Spleen (tissue), 11 donors: ENCODE measurements around the gene HBG1. TPM values are rescaled to one million over a fixed set of nuclear protein-coding genes. Genes with fewer than 3 reads are reported as not detected.

Experiments used
- DNase-seq: peaks from one replicate; pipeline ENCODE4 v3.0.0-alpha.2; 2020
- H3K27ac ChIP-seq, 8 donors: fragments of 200-600 bp; sonication (generic) in 7 of 8; 1 replicate in 4 of 8; 2 replicates in 4 of 8; pipeline versions ENCODE4 v1.5.0 to v1.8.0; 2016 to 2021; ENCODE audit warnings: inconsistent platforms in 4 of 8, mild to moderate bottlenecking in 4 of 8, moderate library complexity in 1 of 8
- H3K27me3 ChIP-seq, 7 donors: fragments of 200-600 bp; sonication (generic) in 6 of 7; replicated peaks in 1 of 7; 1 replicate in 4 of 7; 2 replicates in 3 of 7; pipeline versions ENCODE4 v1.5.0 to v1.8.0; 2016 to 2021; ENCODE audit warnings: inconsistent platforms in 3 of 7, mild to moderate bottlenecking in 1 of 7
- H3K36me3 ChIP-seq, 6 donors: fragments of 200-600 bp; sonication (generic) in 5 of 6; 1 replicate in 4 of 6; 2 replicates in 2 of 6; pipeline versions ENCODE4 v1.5.0 to v1.8.0; 2016 to 2021; ENCODE audit warnings: inconsistent platforms in 2 of 6
- H3K4me1 ChIP-seq, 6 donors: fragments of 200-600 bp; sonication (generic) in 5 of 6; 1 replicate in 3 of 6; 2 replicates in 3 of 6; pipeline versions ENCODE4 v1.5.0 to v1.8.0; 2016 to 2021; ENCODE audit warnings: inconsistent platforms in 3 of 6
- H3K4me3 ChIP-seq, 8 donors: fragments of 200-600 bp; sonication (generic) in 7 of 8; 1 replicate in 4 of 8; 2 replicates in 4 of 8; pipeline versions ENCODE4 v1.5.0 to v1.8.0; 2016 to 2021; ENCODE audit warnings: inconsistent platforms in 4 of 8, mild to moderate bottlenecking in 4 of 8, moderate library complexity in 2 of 8
- H3K9me3 ChIP-seq, 8 donors: fragments of 200-600 bp; sonication (generic) in 7 of 8; 1 replicate in 4 of 8; 2 replicates in 4 of 8; pipeline versions ENCODE4 v1.5.0 to v1.8.0; 2016 to 2021; ENCODE audit warnings: inconsistent platforms in 4 of 8
- POLR2A ChIP-seq, 3 donors: fragments of 450-650 bp; IDR thresholded peaks; one replicate each; pipeline ENCODE4 v1.5.1; 2017; ENCODE audit warnings: antibody characterized with exemption in 3 of 3, mild to moderate bottlenecking in 1 of 3
- POLR2AphosphoS5 ChIP-seq, 3 donors: sonication (generic); formaldehyde crosslinking; IDR thresholded peaks; one replicate each; pipeline ENCODE4 v1.5.1; 2017; ENCODE audit warnings: antibody characterized with exemption in 3 of 3
- WGBS, 5 donors: extraction: QIAGEN DNeasy Blood & Tissue Kit in 3 of 5; methylation state at CpG; one replicate each; pipeline versions ENCODE4 v1.1.5 to v1.1.7; 2013 to 2018; 5-methylcytosine and 5-hydroxymethylcytosine counted together
- intact Hi-C: fragments of 100-400 bp; cut with DNase I; formaldehyde crosslinking; loops from one replicate; pipeline ENCODE4 v1.15.0; 2023; ENCODE audit warnings: low total_unique reads
- polyA plus RNA-seq, 3 donors: library from polyadenylated mRNA; stranded (reverse); fragments of 200-250 nt; gene quantifications; one replicate each; pipeline ENCODE4 v1.2.1, GENCODE V29; 2013
- total RNA-seq, 7 donors: library from RNA; depleted of rRNA in 3 of 7; stranded (reverse); fragments of >200 nt in 3 of 7; fragmentation: NEBNext Ultra II Directional in 4 of 7; extraction: Animal tissue kit (Norgen Biotek cat#: 25700) in 4 of 7; gene quantifications; one replicate each; pipeline versions ENCODE4 v1.1.0 to v1.2.1, GENCODE V29; 2016 to 2021
- TF ChIP-seq, protein P1 (sequence below), 11 experiments: fragments of 200-600 bp in 7 of 11; fragments of 450-650 bp in 4 of 11; sonication (generic) in 4 of 11; IDR thresholded peaks in 8 of 11; conservative IDR thresholded peaks in 3 of 11; 1 replicate in 7 of 11; 2 replicates in 4 of 11; pipeline versions ENCODE4 v1.4.0 to v1.8.0; 2016 to 2021; ENCODE audit warnings: antibody characterized with exemption in 11 of 11, inconsistent platforms in 4 of 11, mild to moderate bottlenecking in 1 of 11
- donor health status: healthy with polysubstance abuse.
- donor health status: DM: no; HTN: no; CAD: no; lungs with moderate emphysema.
- donor health status: DM: no; HTN: no; CAD: no.
- donor health status: Bipolar disorder and iron deficiency.
- donor health status: healthy.
- donor health status: DM: no; HTN: no; CAD: no.
- donor health status: DM: yes; HTN: yes; CAD: no.

Gene HBG1
- total and polyA plus RNA-seq, 10 donors = 0.21 to 15.0 (median 1.2) TPM; not detected in 7

DNA sequence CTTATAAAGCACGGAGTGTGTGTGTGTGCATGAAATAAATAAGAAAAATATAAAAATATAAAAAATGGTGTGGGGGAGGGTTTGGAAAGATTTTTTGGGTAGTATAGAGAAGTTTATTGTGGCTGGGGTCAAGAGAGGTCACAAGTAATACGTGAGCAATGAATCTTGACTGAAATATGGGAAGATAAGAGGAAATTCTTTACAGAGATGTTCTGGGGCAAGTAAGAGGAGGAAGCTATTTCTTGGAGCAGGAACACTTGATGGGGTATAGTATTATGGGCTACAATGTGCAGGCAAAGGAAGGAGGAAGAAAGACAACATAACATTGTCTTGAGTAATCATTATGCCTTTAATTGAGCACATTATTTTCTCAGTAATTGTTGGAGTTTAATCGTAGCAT is 17.5 kb downstream of the HBG1 start:
- WGBS, 5 donors = 56 to 71% (median 63%) methylated on average over 3 of the region's 3 CpGs
- TF ChIP-seq POLR2AphosphoS5 (IDR thresholded peaks at IDR 0.05) (no peak), POLR2A (IDR thresholded peaks at IDR 0.05) (no peak)
- TF ChIP-seq, protein P1, sequence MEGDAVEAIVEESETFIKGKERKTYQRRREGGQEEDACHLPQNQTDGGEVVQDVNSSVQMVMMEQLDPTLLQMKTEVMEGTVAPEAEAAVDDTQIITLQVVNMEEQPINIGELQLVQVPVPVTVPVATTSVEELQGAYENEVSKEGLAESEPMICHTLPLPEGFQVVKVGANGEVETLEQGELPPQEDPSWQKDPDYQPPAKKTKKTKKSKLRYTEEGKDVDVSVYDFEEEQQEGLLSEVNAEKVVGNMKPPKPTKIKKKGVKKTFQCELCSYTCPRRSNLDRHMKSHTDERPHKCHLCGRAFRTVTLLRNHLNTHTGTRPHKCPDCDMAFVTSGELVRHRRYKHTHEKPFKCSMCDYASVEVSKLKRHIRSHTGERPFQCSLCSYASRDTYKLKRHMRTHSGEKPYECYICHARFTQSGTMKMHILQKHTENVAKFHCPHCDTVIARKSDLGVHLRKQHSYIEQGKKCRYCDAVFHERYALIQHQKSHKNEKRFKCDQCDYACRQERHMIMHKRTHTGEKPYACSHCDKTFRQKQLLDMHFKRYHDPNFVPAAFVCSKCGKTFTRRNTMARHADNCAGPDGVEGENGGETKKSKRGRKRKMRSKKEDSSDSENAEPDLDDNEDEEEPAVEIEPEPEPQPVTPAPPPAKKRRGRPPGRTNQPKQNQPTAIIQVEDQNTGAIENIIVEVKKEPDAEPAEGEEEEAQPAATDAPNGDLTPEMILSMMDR (IDR thresholded peaks at IDR 0.05 in 8 of 11, conservative IDR thresholded peaks at IDR 0.05 in 3 of 11) = no peak
- H3K27ac ChIP-seq = no peak overlapping the region
- no peak for DNase-seq
- no peaks in the 10 kb centered on the region for H3K9me3 ChIP-seq
- H3K36me3 ChIP-seq = no peaks in the 10 kb centered on the region
- H3K27me3 ChIP-seq = no peaks in the 10 kb centered on the region
- intact Hi-C loops = no loop called here
- no peaks in the 10 kb centered on the region for H3K4me1 ChIP-seq
- H3K4me3 ChIP-seq = no peak overlapping the region

DNA sequence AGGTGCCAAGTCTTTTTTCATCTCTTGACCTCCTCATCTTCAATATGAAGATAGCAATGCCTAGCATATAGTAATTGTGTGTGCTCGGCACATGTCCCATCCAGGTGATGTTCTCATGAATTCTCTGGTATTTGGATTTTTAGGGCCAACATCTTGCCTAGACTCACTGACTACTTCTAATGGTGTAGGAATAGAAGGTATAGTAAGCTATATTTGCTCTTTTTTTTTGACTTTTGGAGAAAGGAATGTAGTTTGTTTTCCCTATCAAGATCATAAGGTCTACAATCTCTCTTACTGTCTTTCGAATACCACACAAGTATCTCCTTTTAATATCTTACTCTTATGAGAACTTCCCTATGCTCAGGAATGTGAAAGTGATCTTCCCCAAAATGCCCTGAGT is 18.5 kb downstream of the HBG1 start:
- Histone ChIP-seq H3K9me3 (no peaks in the 10 kb centered on the region), H3K4me1 (no peaks in the 10 kb centered on the region), H3K27ac (no peak overlapping the region), H3K36me3 (no peaks in the 10 kb centered on the region), H3K27me3 (no peaks in the 10 kb centered on the region), H3K4me3 (no peak overlapping the region)
- intact Hi-C loops = no loop called here
- DNase-seq = no peak
- TF ChIP-seq POLR2A (IDR thresholded peaks at IDR 0.05) (no peak), POLR2AphosphoS5 (IDR thresholded peaks at IDR 0.05) (no peak)
- TF ChIP-seq, protein P1 (IDR thresholded peaks at IDR 0.05 in 8 of 11, conservative IDR thresholded peaks at IDR 0.05 in 3 of 11) = no peak
- WGBS, 5 donors = 78 to 91% (median 82%) methylated on average over 2 of the region's 2 CpGs

DNA sequence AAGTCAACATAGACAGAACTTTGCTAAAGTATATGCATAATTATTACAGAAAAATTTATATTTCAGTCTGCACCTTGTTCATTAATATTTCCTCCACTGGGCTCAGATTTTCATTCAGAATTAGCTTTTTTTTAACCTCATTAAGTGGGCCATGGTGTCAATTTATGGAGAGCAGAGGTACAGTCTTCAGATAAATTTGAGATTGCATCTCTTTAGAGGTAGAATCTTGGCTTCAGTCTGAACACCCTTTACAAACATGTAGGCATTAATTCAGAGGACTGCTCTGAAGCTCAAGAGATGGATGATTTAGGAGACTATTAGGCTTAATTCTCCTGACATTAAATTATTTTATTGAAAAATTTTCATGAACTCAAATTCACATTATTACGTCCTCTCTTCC is 19.4 kb downstream of the HBG1 start:
- intact Hi-C loops = no loop called here
- WGBS, 5 donors = 84 to 93% (median 91%) methylated on average over 1 of the region's 1 CpG
- Histone ChIP-seq H3K4me1 (no peaks in the 10 kb centered on the region), H3K27ac (no peak overlapping the region), H3K9me3 (no peaks in the 10 kb centered on the region), H3K36me3 (no peaks in the 10 kb centered on the region), H3K4me3 (no peak overlapping the region), H3K27me3 (no peaks in the 10 kb centered on the region)
- TF ChIP-seq POLR2A (IDR thresholded peaks at IDR 0.05) (no peak), POLR2AphosphoS5 (IDR thresholded peaks at IDR 0.05) (no peak)
- no peak for DNase-seq

DNA sequence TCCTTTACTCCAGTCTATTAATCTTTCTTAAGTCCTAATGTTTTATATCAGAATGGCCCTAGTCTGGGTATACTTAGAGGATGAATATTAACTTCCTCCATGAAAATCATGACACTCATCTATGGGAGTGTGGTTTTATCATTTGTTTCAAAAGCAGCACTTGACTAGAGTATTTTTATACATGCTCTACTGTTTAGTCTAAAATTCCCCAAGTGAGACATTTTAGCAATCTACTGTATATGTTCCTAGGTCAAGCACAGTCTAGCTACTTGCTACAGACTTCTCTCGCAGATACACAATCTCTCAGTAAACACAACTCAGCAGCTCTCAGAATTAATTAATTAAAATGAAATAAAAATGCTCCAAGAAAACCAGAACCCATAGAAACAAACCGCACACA is 19.9 kb downstream of the HBG1 start:
- Histone ChIP-seq H3K4me3 (no peak overlapping the region), H3K27me3 (no peaks in the 10 kb centered on the region), H3K4me1 (no peaks in the 10 kb centered on the region), H3K27ac (no peak overlapping the region), H3K36me3 (no peaks in the 10 kb centered on the region), H3K9me3 (no peaks in the 10 kb centered on the region)
- intact Hi-C loops = no loop called here
- WGBS, 5 donors = 87 to 95% (median 90%) methylated on average over 2 of the region's 2 CpGs
- TF ChIP-seq POLR2AphosphoS5 (IDR thresholded peaks at IDR 0.05) = no peak
- TF ChIP-seq, protein P1 (IDR thresholded peaks at IDR 0.05 in 8 of 11, conservative IDR thresholded peaks at IDR 0.05 in 3 of 11) = no peak
- no peak for DNase-seq

DNA sequence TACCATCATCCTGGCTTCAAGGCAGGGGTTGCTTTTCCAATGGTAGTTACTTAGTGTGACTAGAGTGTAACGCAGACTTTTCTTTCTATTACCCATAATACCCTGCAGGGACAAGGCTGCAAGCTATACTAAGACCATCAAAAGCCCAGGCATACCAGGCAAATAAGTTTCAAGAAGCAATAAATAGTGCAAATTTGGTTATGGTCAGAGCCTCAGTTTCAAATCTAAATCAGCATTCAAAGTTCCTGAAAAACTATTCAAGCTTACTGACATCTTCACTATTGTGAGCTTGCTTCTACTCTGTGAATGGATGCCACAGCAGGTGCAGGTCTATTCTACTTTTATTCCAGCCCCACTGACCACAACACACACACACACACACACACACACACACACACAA is 20.3 kb downstream of the HBG1 start:
- Histone ChIP-seq H3K27ac (no peak overlapping the region), H3K9me3 (no peaks in the 10 kb centered on the region), H3K4me3 (no peak overlapping the region), H3K27me3 (no peaks in the 10 kb centered on the region), H3K4me1 (no peaks in the 10 kb centered on the region), H3K36me3 (no peaks in the 10 kb centered on the region)
- 86 to 97% (median 89%) methylated on average over 1 of the region's 1 CpG for WGBS, 5 donors
- no peak for TF ChIP-seq POLR2AphosphoS5 (IDR thresholded peaks at IDR 0.05)
- TF ChIP-seq POLR2A (IDR thresholded peaks at IDR 0.05) = no peak
- TF ChIP-seq, protein P1 (IDR thresholded peaks at IDR 0.05 in 8 of 11, conservative IDR thresholded peaks at IDR 0.05 in 3 of 11) = no peak
- no peak for DNase-seq
- intact Hi-C loops = no loop called here
